C4-2B (cell line): ENCODE data around the gene AHI1.

Experiments
- ZFX ChIP-seq: fragments of 450-650 bp; IDR thresholded peaks from 2 replicates; pipeline ENCODE4 v1.6.1; 2017
- TF ChIP-seq, protein P1 (sequence below): fragments of 450-650 bp; conservative IDR thresholded peaks from 2 replicates; pipeline ENCODE4 v1.5.1; 2017; ENCODE audit warnings: mild to moderate bottlenecking

- TF ChIP-seq, protein P1, sequence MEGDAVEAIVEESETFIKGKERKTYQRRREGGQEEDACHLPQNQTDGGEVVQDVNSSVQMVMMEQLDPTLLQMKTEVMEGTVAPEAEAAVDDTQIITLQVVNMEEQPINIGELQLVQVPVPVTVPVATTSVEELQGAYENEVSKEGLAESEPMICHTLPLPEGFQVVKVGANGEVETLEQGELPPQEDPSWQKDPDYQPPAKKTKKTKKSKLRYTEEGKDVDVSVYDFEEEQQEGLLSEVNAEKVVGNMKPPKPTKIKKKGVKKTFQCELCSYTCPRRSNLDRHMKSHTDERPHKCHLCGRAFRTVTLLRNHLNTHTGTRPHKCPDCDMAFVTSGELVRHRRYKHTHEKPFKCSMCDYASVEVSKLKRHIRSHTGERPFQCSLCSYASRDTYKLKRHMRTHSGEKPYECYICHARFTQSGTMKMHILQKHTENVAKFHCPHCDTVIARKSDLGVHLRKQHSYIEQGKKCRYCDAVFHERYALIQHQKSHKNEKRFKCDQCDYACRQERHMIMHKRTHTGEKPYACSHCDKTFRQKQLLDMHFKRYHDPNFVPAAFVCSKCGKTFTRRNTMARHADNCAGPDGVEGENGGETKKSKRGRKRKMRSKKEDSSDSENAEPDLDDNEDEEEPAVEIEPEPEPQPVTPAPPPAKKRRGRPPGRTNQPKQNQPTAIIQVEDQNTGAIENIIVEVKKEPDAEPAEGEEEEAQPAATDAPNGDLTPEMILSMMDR = no peak
- TF ChIP-seq ZFX = no peak
These were observed 135.4 kb downstream of the AHI1 start for GRCh38 chr6:135362124-135362523.
